Eye (tissue), 1 donor: Measurements from ENCODE around the gene TPRN.

Experiments used
- DNase-seq: peaks from one replicate; pipeline ENCODE4 v3.0.0-alpha.2; 2015

Gene TPRN

GRCh38 chr9:137223078-137223970 is 22.8 kb upstream of the TPRN start:
- peak; percentile 99 for DNase-seq

GRCh38 chr9:137222190-137223077 is 21.9 kb upstream of the TPRN start, which contains the start of gene RNF208:
Gene RNF208, minus strand, starts transcription at chr9:137222240. Its CDS starts 1,028 bp downstream, at chr9:137221212.
- DNase-seq: peak; percentile 66

GRCh38 chr9:137221506-137222111 is 21.1 kb upstream of the TPRN start:
- DNase-seq: peak; percentile 40

GRCh38 chr9:137221095-137221505 is 20.6 kb upstream of the TPRN start:
- DNase-seq: no peak

- DNase-seq: no peak
These were observed 20.0 kb upstream of the TPRN start for GRCh38 chr9:137220317-137221094.

- no peak for DNase-seq
These were observed 19.3 kb upstream of the TPRN start for GRCh38 chr9:137219757-137220316.

GRCh38 chr9:137218754-137219271 is 18.3 kb upstream of the TPRN start:
- DNase-seq: no peak

- DNase-seq: no peak
These were observed 17.7 kb upstream of the TPRN start for GRCh38 chr9:137218212-137218753.

- DNase-seq: no peak
These were observed 17.0 kb upstream of the TPRN start for GRCh38 chr9:137217276-137218211.

GRCh38 chr9:137216188-137216965 is 15.8 kb upstream of the TPRN start:
- no peak for DNase-seq

- DNase-seq: no peak
These were observed 14.8 kb upstream of the TPRN start for GRCh38 chr9:137215196-137215986.

GRCh38 chr9:137214620-137215019 is 14.1 kb upstream of the TPRN start:
- DNase-seq: no peak

GRCh38 chr9:137213160-137214060 is 12.9 kb upstream of the TPRN start:
- DNase-seq: no peak

- no peak for DNase-seq
These were observed 12.0 kb upstream of the TPRN start for GRCh38 chr9:137212520-137212919.

GRCh38 chr9:137211532-137211931 is 11.0 kb upstream of the TPRN start:
- no peak for DNase-seq

GRCh38 chr9:137206602-137207001 is 6.1 kb upstream of the TPRN start:
- DNase-seq: no peak
